ENCODE results near the gene EEF1A2.

EEF1A2 gene

GRCh38 chr20:63471717-63471980 is 27.2 kb downstream of the EEF1A2 start:
- no peak for DNase-seq (ENCODE audit: low read depth in 1 of 2, low spot score in 1 of 2)

GRCh38 chr20:63471002-63471716 is 27.7 kb downstream of the EEF1A2 start:
- no peak for DNase-seq (ENCODE audit: low read depth in 1 of 2, low spot score in 1 of 2)

GRCh38 chr20:63470410-63470809 is 28.5 kb downstream of the EEF1A2 start:
- no peak for DNase-seq (ENCODE audit: low read depth in 1 of 2, low spot score in 1 of 2)

GRCh38 chr20:63469713-63470101 is 29.2 kb downstream of the EEF1A2 start:
- no peak for DNase-seq (ENCODE audit: low read depth in 1 of 2, low spot score in 1 of 2)

GRCh38 chr20:63469019-63469712 is 29.7 kb downstream of the EEF1A2 start:
- DNase-seq (ENCODE audit: low read depth in 1 of 2, low spot score in 1 of 2): no peak

- DNase-seq (ENCODE audit: low read depth in 1 of 2, low spot score in 1 of 2): no peak
These were observed 30.5 kb downstream of the EEF1A2 start for GRCh38 chr20:63468421-63468820.

GRCh38 chr20:63467294-63468083 is 31.4 kb downstream of the EEF1A2 start:
- DNase-seq (ENCODE audit: low read depth in 1 of 2, low spot score in 1 of 2): no peak

- no peak for DNase-seq (ENCODE audit: low read depth in 1 of 2, low spot score in 1 of 2)
These were observed 32.0 kb downstream of the EEF1A2 start for GRCh38 chr20:63466861-63467260.

- DNase-seq (ENCODE audit: low read depth in 1 of 2, low spot score in 1 of 2): no peak
These were observed 32.5 kb downstream of the EEF1A2 start for GRCh38 chr20:63466250-63466825.

- DNase-seq (ENCODE audit: low read depth in 1 of 2, low spot score in 1 of 2): no peak
These were observed 33.3 kb downstream of the EEF1A2 start for GRCh38 chr20:63465380-63466249.

- no peak for DNase-seq (ENCODE audit: low read depth in 1 of 2, low spot score in 1 of 2)
These were observed 34.6 kb downstream of the EEF1A2 start for GRCh38 chr20:63464289-63464635.

GRCh38 chr20:63463400-63464288 is 35.2 kb downstream of the EEF1A2 start:
- no peak for DNase-seq (ENCODE audit: low read depth in 1 of 2, low spot score in 1 of 2)

- no peak for DNase-seq (ENCODE audit: low read depth in 1 of 2, low spot score in 1 of 2)
These were observed 36.6 kb downstream of the EEF1A2 start for GRCh38 chr20:63462244-63462643.

- no peak for DNase-seq (ENCODE audit: low read depth in 1 of 2, low spot score in 1 of 2)
These were observed 37.6 kb downstream of the EEF1A2 start for GRCh38 chr20:63461104-63461763.

GRCh38 chr20:63459070-63459380 is 39.9 kb downstream of the EEF1A2 start:
- DNase-seq (ENCODE audit: low read depth in 1 of 2, low spot score in 1 of 2): no peak

GRCh38 chr20:63458170-63459069 is 40.5 kb downstream of the EEF1A2 start:
- DNase-seq (ENCODE audit: low read depth in 1 of 2, low spot score in 1 of 2): no peak

GRCh38 chr20:63457737-63458136 is 41.1 kb downstream of the EEF1A2 start:
- DNase-seq (ENCODE audit: low read depth in 1 of 2, low spot score in 1 of 2): no peak

GRCh38 chr20:63456429-63457284 is 42.2 kb downstream of the EEF1A2 start:
- DNase-seq (ENCODE audit: low read depth in 1 of 2, low spot score in 1 of 2): no peak
